Peyer's patch (tissue), 4 donors: ENCODE results near the gene TRMT2A. TPM values are rescaled to one million over a fixed set of nuclear protein-coding genes. Genes with fewer than 3 reads are reported as not detected.

Experiments
- DNase-seq, 3 donors: peaks; one replicate each; pipeline ENCODE4 v3.0.0-alpha.2; 2017 to 2019
- H3K27ac ChIP-seq, 4 donors: fragments of 200-600 bp; sonication (generic); one replicate each; pipeline ENCODE4 v1.5.1; 2016 to 2019
- H3K27me3 ChIP-seq, 2 donors: fragments of 200-600 bp; sonication (generic); one replicate each; pipeline ENCODE4 v1.5.1; 2019
- H3K36me3 ChIP-seq, 3 donors: fragments of 200-600 bp; sonication (generic); one replicate each; pipeline ENCODE4 v1.5.1; 2016 to 2019
- H3K4me1 ChIP-seq, 4 donors: fragments of 200-600 bp; sonication (generic); one replicate each; pipeline ENCODE4 v1.5.1; 2016 to 2019
- H3K4me3 ChIP-seq, 4 donors: fragments of 200-600 bp; sonication (generic); 1 replicate in 3 of 4; 2 replicates in 1 of 4; pipeline ENCODE4 v1.5.1; 2016 to 2019; ENCODE audit warnings: mild to moderate bottlenecking in 1 of 4
- H3K9me3 ChIP-seq, 4 donors: fragments of 200-600 bp; sonication (generic); one replicate each; pipeline ENCODE4 v1.5.1; 2016 to 2019; ENCODE audit warnings: mild to moderate bottlenecking in 1 of 4
- CTCF ChIP-seq, 6 experiments: fragments of 450-650 bp in 4 of 6; fragments of 200-600 bp in 2 of 6; sonication (generic) in 1 of 6; IDR thresholded peaks; one replicate each; pipeline ENCODE4 v1.5.1; 2017 to 2019; ENCODE audit warnings: antibody characterized with exemption in 6 of 6, mild to moderate bottlenecking in 3 of 6, moderate library complexity in 1 of 6
- POLR2A ChIP-seq, 2 donors: fragments of 450-650 bp; IDR thresholded peaks; one replicate each; pipeline ENCODE4 v1.5.1; 2017; ENCODE audit warnings: antibody characterized with exemption in 2 of 2, mild to moderate bottlenecking in 2 of 2, moderate library complexity in 2 of 2
- total RNA-seq, 4 donors: library from RNA; depleted of rRNA; stranded (reverse); fragments of >200 nt; gene quantifications; one replicate each; pipeline ENCODE4 v1.1.0, GENCODE V29; 2016

The TRMT2A gene
- total RNA-seq, 4 donors from 2014 or later = 26.8 to 134 (median 86.9) TPM

- Histone ChIP-seq H3K4me1 (peaks cover 0 to 39% (median 16%) of the 10 kb centered on the region in 4 donors), H3K4me3 (no peak overlapping the region), H3K9me3 (no peaks in the 10 kb centered on the region), H3K27ac (no peak overlapping the region), H3K27me3 (no peaks in the 10 kb centered on the region), H3K36me3 (peaks cover 0 to 8% (median 0%) of the 10 kb centered on the region in 3 donors)
- TF ChIP-seq POLR2A (IDR thresholded peaks at IDR 0.05) (no peak), CTCF (IDR thresholded peaks at IDR 0.05) (no peak)
- DNase-seq = no peak
These were observed 19.0 kb upstream of the TRMT2A start for GRCh38 chr22:20135806-20136602.

DNA sequence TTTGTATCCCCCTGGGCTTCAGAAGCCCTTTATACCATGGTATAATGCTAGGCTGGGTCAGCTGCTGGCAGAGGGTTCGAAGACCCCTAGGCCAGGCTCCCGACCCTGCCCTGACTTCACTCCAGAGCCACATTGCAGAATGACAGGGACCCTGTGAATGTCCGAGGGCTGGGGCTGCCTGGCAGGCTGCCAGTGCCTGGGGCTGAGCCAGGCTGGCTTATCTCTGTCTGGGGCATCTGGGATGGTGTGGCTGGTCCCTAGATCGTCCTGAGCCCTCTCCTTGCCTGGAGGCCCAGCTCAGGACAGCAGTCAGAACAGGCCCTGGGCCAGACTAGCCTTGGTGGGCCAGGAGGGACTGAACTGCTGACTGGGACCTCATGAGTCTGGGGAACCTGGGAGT is 18.2 kb upstream of the TRMT2A start:
- Histone ChIP-seq H3K9me3 (no peaks in the 10 kb centered on the region), H3K27ac (no peak overlapping the region), H3K4me1 (peaks cover 0 to 46% (median 20%) of the 10 kb centered on the region in 4 donors), H3K27me3 (no peaks in the 10 kb centered on the region), H3K36me3 (peaks cover 0 to 7% (median 0%) of the 10 kb centered on the region in 3 donors), H3K4me3 (no peak overlapping the region)
- no peak for DNase-seq
- no peak for TF ChIP-seq POLR2A (IDR thresholded peaks at IDR 0.05)
- TF ChIP-seq CTCF (IDR thresholded peaks at IDR 0.05) = no peak

DNA sequence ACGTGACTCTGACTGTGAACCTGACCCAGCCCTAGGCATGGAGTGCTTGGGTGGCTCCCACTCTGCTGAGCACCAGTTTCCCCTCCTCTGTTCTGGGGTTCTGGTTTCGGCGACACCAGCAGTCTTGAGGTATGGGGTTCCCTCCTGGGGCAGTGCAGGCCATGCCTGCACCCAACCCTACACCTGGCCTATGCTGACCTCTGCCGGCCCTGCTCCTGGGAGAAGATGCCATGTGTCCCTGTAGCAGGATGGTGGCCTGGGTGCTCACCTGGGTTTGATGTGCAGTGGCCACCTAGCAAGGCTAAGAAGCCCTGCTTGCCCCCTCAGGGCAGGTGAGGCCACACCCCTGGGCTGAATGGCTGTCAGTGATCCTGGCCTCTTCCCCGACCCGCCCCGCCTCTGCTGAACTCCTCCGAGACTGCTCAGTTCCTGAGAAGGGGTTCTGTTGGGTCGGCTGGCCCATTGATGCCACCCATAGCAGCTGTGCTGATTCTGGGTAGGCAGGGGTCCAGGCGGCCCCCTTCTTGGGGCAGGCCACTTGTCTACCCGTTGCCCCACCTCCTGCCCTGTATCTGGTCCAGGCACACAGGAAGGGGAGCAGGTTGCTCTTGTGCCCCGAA is 17.0 kb upstream of the TRMT2A start:
- TF ChIP-seq POLR2A (IDR thresholded peaks at IDR 0.05) (no peak), CTCF (IDR thresholded peaks at IDR 0.05) (no peak)
- no peaks in the 10 kb centered on the region for H3K36me3 ChIP-seq
- DNase-seq = no peak

GRCh38 chr22:20132686-20133246 is 15.7 kb upstream of the TRMT2A start:
- H3K4me1 ChIP-seq = peaks cover 0 to 46% (median 24%) of the 10 kb centered on the region in 4 donors
- H3K27ac ChIP-seq = peak overlapping the region in 1 of 4 donors; percentile 74
- H3K27me3 ChIP-seq = no peaks in the 10 kb centered on the region
- no peak for DNase-seq
- H3K36me3 ChIP-seq = no peaks in the 10 kb centered on the region
- H3K4me3 ChIP-seq = peak overlapping the region; percentile 92 to 100 (median 95)
- TF ChIP-seq CTCF (IDR thresholded peaks at IDR 0.05) (no peak), POLR2A (IDR thresholded peaks at IDR 0.05) (no peak)
- no peaks in the 10 kb centered on the region for H3K9me3 ChIP-seq

More for the DNA sequence above, 17.0 kb upstream of the TRMT2A start:
- H3K4me3 ChIP-seq = no peak overlapping the region
- H3K4me1 ChIP-seq = peaks cover 0 to 49% (median 24%) of the 10 kb centered on the region in 4 donors
- H3K9me3 ChIP-seq = no peaks in the 10 kb centered on the region
- no peak overlapping the region for H3K27ac ChIP-seq
- H3K27me3 ChIP-seq = no peaks in the 10 kb centered on the region

- H3K4me1 ChIP-seq = peaks cover 0 to 39% (median 24%) of the 10 kb centered on the region in 4 donors
- DNase-seq = peak; percentile 24 to 65 (median 60)
These were observed 15.0 kb upstream of the TRMT2A start for GRCh38 chr22:20131859-20132685.

More at GRCh38 chr22:20131859-20132685, 15.0 kb upstream of the TRMT2A start:
- peak overlapping the region in 3 of 4 donors; percentile 70 to 93 (median 74) for H3K27ac ChIP-seq
- no peak for TF ChIP-seq POLR2A (IDR thresholded peaks at IDR 0.05)
- TF ChIP-seq CTCF (IDR thresholded peaks at IDR 0.05) = no peak
- H3K36me3 ChIP-seq = peaks cover 0 to 6% (median 0%) of the 10 kb centered on the region in 3 donors
- H3K27me3 ChIP-seq = no peaks in the 10 kb centered on the region
- H3K9me3 ChIP-seq = no peaks in the 10 kb centered on the region
- H3K4me3 ChIP-seq = peak overlapping the region; percentile 92 to 100 (median 95)
